Small intestine (tissue), 7 donors: ENCODE measurements around the gene TMEM271. TPM values are rescaled to one million over a fixed set of nuclear protein-coding genes. Genes with fewer than 3 reads are reported as not detected.

Experiments
- DNase-seq, 2 donors: peaks; one replicate each; pipeline versions ENCODE4 v3.0.0 to v3.0.0-alpha.2; 2013
- FAIRE-seq: peaks from 2 replicates; lab custom pipeline; 2012; peaks lifted over from hg19 to GRCh38; lab: Jason Lieb, UNC
- H3K27ac ChIP-seq, 3 donors: one replicate each; pipeline ENCODE4 v1.5.1; 2013; ENCODE audit warnings: low read length in 2 of 3, mild to moderate bottlenecking in 2 of 3, control low read depth in 1 of 3, inconsistent platforms in 1 of 3, low read depth in 1 of 3, moderate library complexity in 1 of 3
- H3K27me3 ChIP-seq, 3 donors: one replicate each; pipeline ENCODE4 v1.6.1; 2013; ENCODE audit warnings: low read length in 3 of 3, inconsistent platforms in 1 of 3; ENCODE audit not compliant: control insufficient read depth in 3 of 3, insufficient read depth in 3 of 3
- H3K36me3 ChIP-seq, 3 donors: one replicate each; pipeline ENCODE4 v1.6.1; 2013; ENCODE audit warnings: low read length in 3 of 3, inconsistent platforms in 1 of 3, low read depth in 1 of 3, mild to moderate bottlenecking in 1 of 3, moderate library complexity in 1 of 3; ENCODE audit not compliant: control insufficient read depth in 3 of 3, insufficient read depth in 2 of 3
- H3K4me1 ChIP-seq, 3 donors: one replicate each; pipeline ENCODE4 v1.6.1; 2013; ENCODE audit warnings: low read length in 2 of 3, inconsistent platforms in 1 of 3, low read depth in 1 of 3, mild to moderate bottlenecking in 1 of 3, moderate library complexity in 1 of 3; ENCODE audit not compliant: control insufficient read depth in 3 of 3, insufficient read depth in 2 of 3
- H3K4me3 ChIP-seq, 3 donors: one replicate each; pipeline ENCODE4 v1.5.1; 2013; ENCODE audit warnings: low read length in 3 of 3, control low read depth in 1 of 3, inconsistent platforms in 1 of 3, low read depth in 1 of 3, mild to moderate bottlenecking in 1 of 3, moderate library complexity in 1 of 3
- H3K9me3 ChIP-seq, 2 donors: one replicate each; pipeline ENCODE4 v1.6.1; 2013; ENCODE audit warnings: low read depth in 1 of 2, low read length in 1 of 2; ENCODE audit not compliant: control insufficient read depth in 2 of 2, insufficient read depth in 1 of 2
- WGBS, 3 donors: extraction: QIAGEN DNeasy Blood & Tissue Kit; methylation state at CpG; one replicate each; pipeline ENCODE4 v1.1.7; 2013; 5-methylcytosine and 5-hydroxymethylcytosine counted together
- polyA plus RNA-seq, 4 donors: library from polyadenylated mRNA; stranded (reverse) in 3 of 4; unstranded in 1 of 4; fragments of 200-250 nt in 3 of 4; fragments of 120-200 nt in 1 of 4; gene quantifications; one replicate each; pipeline versions ENCODE4 v1.2.1 to v1.2.3, GENCODE V29; 2013
- donor health status: healthy with polysubstance abuse.
- donor health status: control.
- donor health status: control.
- donor health status: Bipolar disorder and iron deficiency.
- donor health status: healthy.

The TMEM271 gene
- polyA plus RNA-seq, 4 donors, result 0.04 to 0.22 TPM; not detected in 2

DNA sequence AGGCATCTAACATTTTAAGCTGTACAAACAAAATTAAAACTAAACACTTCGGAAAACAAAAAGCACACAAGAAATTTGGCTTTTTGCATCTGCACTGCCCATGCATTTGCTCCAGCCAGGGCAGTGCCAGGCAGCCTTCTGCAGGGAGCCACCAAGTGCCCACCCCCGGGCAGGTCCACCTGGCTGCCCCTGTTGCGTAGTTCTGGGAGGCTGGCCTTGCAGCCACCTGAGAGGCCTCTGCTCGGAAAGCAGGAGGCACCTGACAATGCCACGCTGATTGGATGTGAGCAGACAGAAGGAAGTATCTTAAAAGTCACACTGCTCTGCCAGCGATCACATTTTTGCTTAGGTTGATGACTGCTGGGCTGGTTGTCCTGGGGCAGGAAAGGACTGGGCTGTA is 3.5 kb downstream of the TMEM271 start:
- no peaks in the 10 kb centered on the region for H3K4me1 ChIP-seq
- WGBS, 3 donors, result 81 to 88% (median 84%) methylated on average over 6 of the region's 6 CpGs
- no peak for DNase-seq
- no peaks in the 10 kb centered on the region for H3K36me3 ChIP-seq
- no peak overlapping the region for H3K4me3 ChIP-seq
- FAIRE-seq, result no peak
- H3K9me3 ChIP-seq, result no peaks in the 10 kb centered on the region
- no peak overlapping the region for H3K27ac ChIP-seq
- H3K27me3 ChIP-seq, result peaks cover 20 to 31% (median 29%) of the 10 kb centered on the region in 3 donors

DNA sequence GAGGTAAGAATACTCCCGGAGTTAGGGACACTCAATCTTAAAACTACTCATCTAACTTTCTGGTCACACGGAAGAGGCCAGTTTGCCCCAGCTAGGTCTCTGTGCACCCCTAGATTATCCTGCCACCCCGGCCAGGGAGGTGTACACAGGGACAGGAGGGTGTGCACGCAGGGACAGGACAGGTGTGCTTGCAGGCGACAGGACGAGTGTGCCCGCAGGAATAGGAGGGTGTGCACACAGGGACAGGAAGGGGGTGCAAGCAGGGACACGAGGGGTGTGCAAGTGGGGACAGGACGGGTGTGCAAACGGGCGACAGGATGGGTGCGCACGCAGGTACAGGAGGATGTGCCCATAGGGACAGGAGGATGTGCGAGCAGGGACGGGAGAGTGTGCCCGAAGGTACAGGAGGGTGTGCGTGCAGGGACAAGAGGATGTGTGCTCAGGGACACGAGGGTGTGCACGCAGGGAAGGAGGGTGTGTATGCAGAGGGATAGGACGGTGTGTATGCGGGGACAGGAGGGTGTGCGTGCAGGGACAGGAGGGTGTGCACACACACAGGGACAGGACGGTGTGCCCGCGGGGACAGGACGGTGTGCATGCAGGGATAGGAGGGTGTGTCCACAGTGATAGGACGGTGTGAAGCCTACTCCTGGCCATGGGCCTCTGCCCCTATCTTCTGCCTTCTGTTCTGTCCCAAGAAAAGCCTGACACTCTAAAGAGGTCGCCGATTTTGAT is 4.1 kb downstream of the TMEM271 start:
- FAIRE-seq, result no peak
- Histone ChIP-seq H3K4me1 (no peaks in the 10 kb centered on the region), H3K27me3 (peaks cover 20 to 25% (median 24%) of the 10 kb centered on the region in 3 donors), H3K27ac (no peak overlapping the region), H3K36me3 (no peaks in the 10 kb centered on the region), H3K9me3 (no peaks in the 10 kb centered on the region), H3K4me3 (no peak overlapping the region)
- WGBS, 3 donors, result 81 to 86% (median 84%) methylated on average over 29 of the region's 29 CpGs
- no peak for DNase-seq

DNA sequence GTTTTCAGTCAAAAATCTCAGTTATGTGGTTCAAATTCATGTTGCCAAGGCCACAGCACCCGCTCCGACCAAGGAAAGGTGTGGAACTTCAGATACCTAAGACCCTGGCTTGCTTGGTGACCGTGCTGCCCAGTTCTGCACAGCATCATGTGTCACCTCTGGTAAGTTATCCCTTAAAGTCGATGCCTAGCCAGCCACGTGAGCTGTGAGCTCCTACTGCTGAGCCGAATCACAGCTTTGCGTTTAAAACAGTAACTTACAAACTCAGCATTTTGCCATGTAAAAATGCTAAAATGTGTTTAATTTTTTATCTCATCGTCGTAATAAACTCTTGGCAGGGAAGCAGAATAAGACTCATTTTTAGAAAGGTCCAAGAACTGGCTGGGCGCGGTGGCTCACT is 5.3 kb downstream of the TMEM271 start:
- WGBS, 3 donors, result 84 to 90% (median 87%) methylated on average over 11 of the region's 11 CpGs
- Histone ChIP-seq H3K36me3 (no peaks in the 10 kb centered on the region), H3K4me3 (no peak overlapping the region), H3K27ac (no peak overlapping the region), H3K9me3 (no peaks in the 10 kb centered on the region), H3K27me3 (peaks cover 11 to 22% (median 20%) of the 10 kb centered on the region in 3 donors), H3K4me1 (no peaks in the 10 kb centered on the region)
- FAIRE-seq, result no peak
- no peak for DNase-seq

DNA sequence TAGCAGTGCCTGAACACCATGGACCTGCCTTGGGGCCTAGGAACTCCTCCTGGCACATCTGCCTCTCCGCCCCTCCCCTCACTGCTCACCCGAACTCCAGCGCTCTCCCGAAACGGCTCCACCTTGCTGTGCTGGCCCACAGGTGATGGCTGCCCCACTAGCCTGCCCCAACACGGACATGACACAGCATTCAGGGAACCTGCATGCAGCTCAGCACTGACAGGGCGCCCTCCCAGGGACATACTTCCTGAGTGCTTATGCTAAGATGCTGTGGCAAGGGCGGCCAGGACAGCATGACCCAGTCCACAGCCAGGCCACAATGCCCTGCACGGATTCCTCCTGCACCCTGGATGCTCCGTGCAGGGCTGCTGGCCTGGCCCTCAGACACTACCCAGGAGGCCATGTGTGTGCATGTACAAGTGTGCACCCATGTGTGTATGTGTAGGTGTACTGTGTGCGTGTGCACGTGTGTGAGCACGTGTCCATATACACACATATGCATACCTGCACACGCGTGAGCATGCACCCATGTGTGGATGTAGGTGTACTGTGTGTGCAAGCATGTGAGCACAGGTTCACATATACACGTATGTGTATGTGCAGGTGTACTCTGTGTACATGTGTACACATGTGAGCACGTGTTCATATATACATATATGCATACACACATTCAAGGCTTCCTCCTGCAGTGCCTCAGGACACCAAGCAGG is 6.0 kb downstream of the TMEM271 start:
- 77 to 85% (median 81%) methylated on average over 14 to 17 of the region's 17 CpGs for WGBS, 3 donors
- no peaks in the 10 kb centered on the region for H3K4me1 ChIP-seq
- H3K36me3 ChIP-seq, result no peaks in the 10 kb centered on the region
- no peak overlapping the region for H3K27ac ChIP-seq
- H3K9me3 ChIP-seq, result no peaks in the 10 kb centered on the region
- no peak for FAIRE-seq
- peaks cover 7 to 22% (median 20%) of the 10 kb centered on the region in 3 donors for H3K27me3 ChIP-seq
- no peak for DNase-seq
- no peak overlapping the region for H3K4me3 ChIP-seq

DNA sequence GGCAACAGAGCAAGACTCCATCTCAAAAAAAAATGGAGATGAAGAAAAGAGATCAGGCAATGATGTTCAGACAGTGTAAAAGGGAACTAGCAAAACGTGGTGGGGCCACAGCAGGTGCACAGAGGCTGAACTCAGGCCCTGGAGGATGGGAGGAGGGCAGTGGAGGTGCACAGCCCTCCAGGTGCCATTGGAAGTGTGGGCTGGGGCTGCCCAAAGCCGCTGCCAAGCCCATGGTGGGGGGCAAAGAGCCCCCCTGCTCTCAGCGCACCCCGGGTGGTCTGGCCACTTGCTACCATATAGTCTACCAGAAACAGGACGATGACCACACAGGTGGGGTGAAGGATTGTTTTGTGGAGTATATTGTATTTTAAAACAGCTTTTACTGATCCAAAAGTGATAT is 7.1 kb downstream of the TMEM271 start:
- H3K27me3 ChIP-seq, result peaks cover 0 to 16% (median 14%) of the 10 kb centered on the region in 3 donors
- 65 to 73% (median 67%) methylated on average over 5 of the region's 5 CpGs for WGBS, 3 donors
- H3K36me3 ChIP-seq, result no peaks in the 10 kb centered on the region
- H3K4me3 ChIP-seq, result no peak overlapping the region
- no peaks in the 10 kb centered on the region for H3K4me1 ChIP-seq
- DNase-seq (no peak), FAIRE-seq (no peak)
- no peaks in the 10 kb centered on the region for H3K9me3 ChIP-seq
- no peak overlapping the region for H3K27ac ChIP-seq

DNA sequence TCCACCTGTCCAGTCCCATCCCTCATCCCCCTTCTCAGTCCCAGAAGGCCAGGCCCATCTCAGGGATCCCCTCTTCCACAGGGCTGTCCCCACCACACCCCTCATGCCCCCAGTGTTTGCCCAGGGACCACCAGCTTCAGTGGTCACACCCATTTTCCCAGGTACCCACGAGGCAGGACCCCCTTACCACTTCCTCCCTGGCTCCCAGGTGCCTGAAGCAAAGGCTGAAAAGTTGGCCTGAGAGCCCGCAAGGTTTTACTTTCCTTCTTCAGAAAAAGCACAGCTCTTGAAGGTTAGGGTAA is 7.8 kb downstream of the TMEM271 start:
- Histone ChIP-seq H3K36me3 (no peaks in the 10 kb centered on the region), H3K4me3 (no peak overlapping the region), H3K27me3 (peaks cover 0 to 13% (median 10%) of the 10 kb centered on the region in 3 donors), H3K4me1 (no peaks in the 10 kb centered on the region), H3K27ac (no peak overlapping the region), H3K9me3 (no peaks in the 10 kb centered on the region)
- FAIRE-seq (no peak), DNase-seq (no peak)
- 45 to 56% (median 49%) methylated on average over 2 of the region's 2 CpGs for WGBS, 3 donors

DNA sequence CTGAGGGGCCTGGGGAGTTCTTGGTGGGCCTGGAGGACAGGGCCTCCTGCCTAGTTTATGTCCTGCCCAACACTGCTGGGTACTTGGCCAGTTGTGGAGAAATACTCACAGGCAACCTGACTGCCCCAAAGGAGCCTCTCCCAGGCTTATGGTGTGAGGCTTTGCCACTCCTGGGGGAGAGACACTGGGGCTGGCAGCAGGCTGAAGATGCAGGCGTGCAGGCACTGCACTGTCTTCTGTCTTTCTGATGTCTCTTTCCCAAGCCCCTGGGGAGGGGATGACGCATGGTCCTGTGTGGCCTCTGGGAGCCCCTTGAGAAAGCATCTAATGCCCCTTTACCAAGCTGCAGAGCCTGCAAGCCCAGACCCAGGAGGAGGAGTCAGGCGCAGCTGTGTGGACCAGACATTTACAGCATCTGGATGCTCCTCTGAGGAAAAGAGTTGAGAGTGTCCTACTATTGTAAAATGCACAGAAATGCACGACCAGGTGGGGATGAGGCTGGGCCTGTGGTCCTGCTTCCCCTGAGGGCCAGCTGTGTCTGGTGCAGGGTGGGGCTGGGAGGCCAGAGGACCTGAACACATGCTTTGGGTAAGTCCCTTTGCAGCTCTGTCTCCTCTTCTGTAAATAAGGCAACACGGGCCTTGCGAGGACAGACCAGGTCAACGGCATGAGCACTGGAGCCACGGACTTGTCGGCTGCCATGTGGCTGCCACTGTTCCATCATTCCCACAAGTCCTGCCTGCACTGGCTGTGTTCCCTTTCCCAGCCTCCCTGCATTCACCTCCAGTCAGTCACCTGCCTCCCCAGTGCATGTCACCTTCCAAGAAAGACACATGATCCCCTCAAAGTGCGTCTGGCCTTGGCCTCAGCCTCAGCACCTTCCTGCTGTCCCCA is 8.4 kb downstream of the TMEM271 start:
- WGBS, 3 donors, result 69 to 77% (median 71%) methylated on average over 8 to 10 of the region's 10 CpGs
- no peak overlapping the region for H3K27ac ChIP-seq
- FAIRE-seq (no peak), DNase-seq (no peak)
- no peak overlapping the region for H3K4me3 ChIP-seq
- H3K4me1 ChIP-seq, result no peaks in the 10 kb centered on the region
- H3K9me3 ChIP-seq, result no peaks in the 10 kb centered on the region
- peaks cover 0 to 9% (median 4%) of the 10 kb centered on the region in 3 donors for H3K27me3 ChIP-seq
- H3K36me3 ChIP-seq, result no peaks in the 10 kb centered on the region
